GM23338 (cell line): ENCODE data around the gene ARHGEF28. TPM values are rescaled to one million over a fixed set of nuclear protein-coding genes. Genes with fewer than 3 reads are reported as not detected.

Source experiments
- ATAC-seq: fragments of 200-7000 bp; cut with Tn5 transposase; 3 replicates; pipeline ENCODE4 v1.9.1; 2020
- DNase-seq: peaks from one replicate; pipeline ENCODE4 v3.0.0-alpha.2; 2015; ENCODE audit warnings: low spot score
- H2AFZ ChIP-seq: fragments of 200-600 bp; sonication (generic); 2 replicates; pipeline ENCODE4 v1.8.0; 2016; ENCODE audit warnings: antibody characterized with exemption, mild to moderate bottlenecking, moderate library complexity
- H3F3A ChIP-seq: fragments of 200-600 bp; sonication (generic); replicated peaks from 2 replicates; pipeline ENCODE4 v1.8.0; 2017; ENCODE audit warnings: antibody characterized with exemption, mixed run types, low read depth
- H3K27ac ChIP-seq: fragments of 200-600 bp; sonication (generic); 2 replicates; pipeline ENCODE4 v1.6.1; 2016; ENCODE audit warnings: low read depth
- H3K27me3 ChIP-seq: fragments of 200-600 bp; sonication (generic); 2 replicates; pipeline ENCODE4 v1.8.0; 2016; ENCODE audit warnings: mild to moderate bottlenecking, mixed run types, moderate library complexity; ENCODE audit not compliant: insufficient read depth
- H3K36me3 ChIP-seq: fragments of 200-600 bp; sonication (generic); 2 replicates; pipeline ENCODE4 v1.8.0; 2016; ENCODE audit warnings: mild to moderate bottlenecking; ENCODE audit not compliant: insufficient read depth
- H3K4me1 ChIP-seq: fragments of 200-600 bp; sonication (generic); 2 replicates; pipeline ENCODE4 v1.8.0; 2016; ENCODE audit warnings: mild to moderate bottlenecking, moderate library complexity; ENCODE audit not compliant: insufficient read depth
- H3K4me2 ChIP-seq: fragments of 200-600 bp; sonication (generic); 2 replicates; pipeline ENCODE4 v1.7.1; 2017; ENCODE audit warnings: mixed run types
- H3K4me3 ChIP-seq: fragments of 200-600 bp; sonication (generic); 2 replicates; pipeline ENCODE4 v1.6.1; 2016; ENCODE audit warnings: mixed run types
- H3K79me2 ChIP-seq: fragments of 200-600 bp; sonication (generic); replicated peaks from 2 replicates; pipeline ENCODE4 v1.8.0; 2017; ENCODE audit warnings: mild to moderate bottlenecking; ENCODE audit not compliant: insufficient read depth
- H3K9me2 ChIP-seq: fragments of 200-600 bp; sonication (generic); 2 replicates; pipeline ENCODE4 v1.8.0; 2017; ENCODE audit not compliant: insufficient read depth
- H4K20me1 ChIP-seq: fragments of 200-600 bp; sonication (generic); replicated peaks from 2 replicates; pipeline ENCODE4 v1.8.0; 2017; ENCODE audit warnings: mild to moderate bottlenecking; ENCODE audit not compliant: insufficient read depth
- H3K27ac Mint-ChIP-seq: 2 replicates; pipeline ENCODE4 v1.8.0; 2020; ENCODE audit warnings: inconsistent platforms, mild to moderate bottlenecking, moderate library complexity, mixed read lengths
- H3K27me3 Mint-ChIP-seq: 3 replicates; pipeline ENCODE4 v1.8.0; 2022; ENCODE audit warnings: low read depth, mild to moderate bottlenecking, moderate library complexity, mixed read lengths, inconsistent platforms; ENCODE audit not compliant: insufficient read depth, poor library complexity
- H3K36me3 Mint-ChIP-seq: 3 replicates; pipeline ENCODE4 v1.8.0; 2021; ENCODE audit warnings: low read depth, mild to moderate bottlenecking, inconsistent platforms, moderate library complexity, mixed read lengths
- H3K4me1 Mint-ChIP-seq: 3 replicates; pipeline ENCODE4 v1.8.0; 2020; ENCODE audit warnings: mild to moderate bottlenecking, inconsistent platforms, mixed read lengths
- H3K4me3 Mint-ChIP-seq: 3 replicates; pipeline ENCODE4 v1.8.0; 2021; ENCODE audit warnings: moderate library complexity, mild to moderate bottlenecking, inconsistent platforms, mixed read lengths
- H3K9me3 Mint-ChIP-seq: 3 replicates; pipeline ENCODE4 v1.8.0; 2020; ENCODE audit warnings: moderate library complexity, mild to moderate bottlenecking, inconsistent platforms, mixed read lengths
- CREB1 ChIP-seq: fragments of 250-450 bp; sonication (Bioruptor Pico); IDR thresholded peaks from 2 replicates; pipeline ENCODE4 v1.5.0; 2020; ENCODE audit warnings: low read depth, mild to moderate bottlenecking, moderate library complexity
- EZH2 ChIP-seq: fragments of 200-600 bp; sonication (generic); IDR thresholded peaks from one replicate; pipeline ENCODE4 v1.8.0; 2017; ENCODE audit warnings: antibody characterized with exemption, mild to moderate bottlenecking, low read depth; ENCODE audit not compliant: unreplicated experiment
- EZH2phosphoT487 ChIP-seq: fragments of 200-600 bp; sonication (generic); IDR thresholded peaks from one replicate; pipeline ENCODE4 v1.8.1; 2018; ENCODE audit warnings: antibody characterized with exemption; ENCODE audit not compliant: unreplicated experiment
- JUNB ChIP-seq: IDR thresholded peaks from one replicate; pipeline ENCODE4 v1.6.1; 2016; ENCODE audit warnings: antibody characterized with exemption; ENCODE audit not compliant: unreplicated experiment
- NANOG ChIP-seq: IDR thresholded peaks from 2 replicates; pipeline ENCODE4 v1.6.1; 2016; ENCODE audit warnings: antibody characterized with exemption, borderline replicate concordance
- POLR2AphosphoS5 ChIP-seq: IDR thresholded peaks from 2 replicates; pipeline ENCODE4 v1.6.1; 2016; ENCODE audit warnings: antibody characterized with exemption, low read depth
- STAT1 ChIP-seq: IDR thresholded peaks from one replicate; pipeline ENCODE4 v1.6.1; 2016; ENCODE audit warnings: antibody characterized with exemption; ENCODE audit not compliant: unreplicated experiment
- ZNF114 ChIP-seq: fragments of 250-450 bp; sonication (Bioruptor Pico); IDR thresholded peaks from 2 replicates; pipeline ENCODE4 v1.5.0; 2020; ENCODE audit warnings: mild to moderate bottlenecking, moderate library complexity
- ZNF331 ChIP-seq: fragments of 250-450 bp; sonication (Bioruptor Pico); IDR thresholded peaks from 2 replicates; pipeline ENCODE4 v1.5.0; 2020; ENCODE audit warnings: low read depth, mild to moderate bottlenecking, moderate library complexity
- polyA plus RNA-seq: library from polyadenylated mRNA; unstranded; fragments of >200 nt; fragmentation: Nextera tagmentation; extraction: Ambion mirVana; gene quantifications from 2 replicates; pipeline ENCODE4 v1.2.1, GENCODE V29; 2016
- total RNA-seq: library from RNA; depleted of rRNA; stranded (reverse); fragments of >200 nt; shearing (Covaris generic); gene quantifications from 2 replicates; pipeline ENCODE4 v1.2.3, GENCODE V29; 2014
- TF ChIP-seq, protein P1 (sequence below): IDR thresholded peaks from one replicate; pipeline ENCODE4 v1.6.1; 2018; ENCODE audit warnings: antibody characterized with exemption; ENCODE audit not compliant: unreplicated experiment
- TF ChIP-seq, protein P2 (sequence below): IDR thresholded peaks from 2 replicates; pipeline ENCODE4 v1.6.1; 2016; ENCODE audit warnings: antibody characterized with exemption

The ARHGEF28 gene
- total and polyA plus RNA-seq, 2 experiments from 2014 or later: 0.39 to 1.0 TPM

DNA sequence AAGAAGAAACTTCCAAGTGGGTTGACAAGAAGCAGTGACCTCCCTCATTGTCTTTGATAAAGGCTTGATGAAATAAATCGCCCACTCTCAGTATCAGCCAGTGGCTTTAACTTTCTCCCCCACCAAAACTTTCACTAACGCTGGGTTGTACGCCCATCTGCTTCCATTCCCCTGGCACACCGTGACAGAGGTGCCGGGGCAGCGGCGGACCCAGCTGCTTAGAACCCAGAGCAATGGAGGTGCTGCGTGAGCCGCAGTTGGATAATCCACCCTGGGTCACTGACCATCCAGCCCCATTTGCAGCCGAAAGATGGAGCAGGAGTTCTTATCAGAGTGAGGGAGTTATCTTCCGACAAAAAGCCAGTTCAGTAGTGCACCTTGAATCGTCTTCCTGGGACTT is 270.7 kb downstream of the ARHGEF28 start:
- ATAC-seq (no peak), DNase-seq (no peak)
- Histone ChIP-seq H3K4me3 (no peak overlapping the region), H3K4me2 (no peak overlapping the region), H3F3A (no peaks in the 10 kb centered on the region), H3K79me2 (no peaks in the 10 kb centered on the region), H3K27ac (no peak overlapping the region), H3K4me1 (no peaks in the 10 kb centered on the region), H4K20me1 (no peaks in the 10 kb centered on the region), H2AFZ (no peak overlapping the region), H3K36me3 (no peaks in the 10 kb centered on the region), H3K27me3 (no peaks in the 10 kb centered on the region), H3K9me2 (no peaks in the 10 kb centered on the region)
- Mint-ChIP-seq H3K27me3 (peaks cover 4% of the 10 kb centered on the region), H3K4me3 (no peak overlapping the region), H3K4me1 (peaks cover 3% of the 10 kb centered on the region; the same call in 1 of the 3 replicates), H3K9me3 (no peaks in the 10 kb centered on the region), H3K27ac (no peak overlapping the region), H3K36me3 (no peaks in the 10 kb centered on the region)
- TF ChIP-seq JUNB: no peak
- no peak for TF ChIP-seq EZH2
- TF ChIP-seq, protein P1, sequence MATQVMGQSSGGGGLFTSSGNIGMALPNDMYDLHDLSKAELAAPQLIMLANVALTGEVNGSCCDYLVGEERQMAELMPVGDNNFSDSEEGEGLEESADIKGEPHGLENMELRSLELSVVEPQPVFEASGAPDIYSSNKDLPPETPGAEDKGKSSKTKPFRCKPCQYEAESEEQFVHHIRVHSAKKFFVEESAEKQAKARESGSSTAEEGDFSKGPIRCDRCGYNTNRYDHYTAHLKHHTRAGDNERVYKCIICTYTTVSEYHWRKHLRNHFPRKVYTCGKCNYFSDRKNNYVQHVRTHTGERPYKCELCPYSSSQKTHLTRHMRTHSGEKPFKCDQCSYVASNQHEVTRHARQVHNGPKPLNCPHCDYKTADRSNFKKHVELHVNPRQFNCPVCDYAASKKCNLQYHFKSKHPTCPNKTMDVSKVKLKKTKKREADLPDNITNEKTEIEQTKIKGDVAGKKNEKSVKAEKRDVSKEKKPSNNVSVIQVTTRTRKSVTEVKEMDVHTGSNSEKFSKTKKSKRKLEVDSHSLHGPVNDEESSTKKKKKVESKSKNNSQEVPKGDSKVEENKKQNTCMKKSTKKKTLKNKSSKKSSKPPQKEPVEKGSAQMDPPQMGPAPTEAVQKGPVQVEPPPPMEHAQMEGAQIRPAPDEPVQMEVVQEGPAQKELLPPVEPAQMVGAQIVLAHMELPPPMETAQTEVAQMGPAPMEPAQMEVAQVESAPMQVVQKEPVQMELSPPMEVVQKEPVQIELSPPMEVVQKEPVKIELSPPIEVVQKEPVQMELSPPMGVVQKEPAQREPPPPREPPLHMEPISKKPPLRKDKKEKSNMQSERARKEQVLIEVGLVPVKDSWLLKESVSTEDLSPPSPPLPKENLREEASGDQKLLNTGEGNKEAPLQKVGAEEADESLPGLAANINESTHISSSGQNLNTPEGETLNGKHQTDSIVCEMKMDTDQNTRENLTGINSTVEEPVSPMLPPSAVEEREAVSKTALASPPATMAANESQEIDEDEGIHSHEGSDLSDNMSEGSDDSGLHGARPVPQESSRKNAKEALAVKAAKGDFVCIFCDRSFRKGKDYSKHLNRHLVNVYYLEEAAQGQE: no peak

DNA sequence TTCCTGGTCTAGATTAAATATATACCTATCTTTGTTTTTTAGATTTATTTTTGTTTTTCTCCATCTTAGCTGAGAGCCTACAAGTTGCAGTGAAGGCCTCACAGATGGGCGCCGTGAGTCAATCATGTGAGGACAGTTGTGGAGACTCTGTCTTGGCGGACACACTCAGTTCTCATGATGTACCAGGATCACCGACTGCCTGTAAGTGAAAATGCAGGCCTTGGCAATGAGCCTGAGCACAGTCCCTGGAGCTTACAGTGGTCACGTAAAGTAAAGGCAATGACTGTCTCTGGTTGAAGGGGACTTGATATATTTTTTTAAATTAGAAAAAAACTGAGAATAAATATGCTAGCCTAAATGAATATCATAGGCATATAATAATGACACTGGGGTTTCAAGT is 271.9 kb downstream of the ARHGEF28 start:
- H3K4me1 Mint-ChIP-seq: peaks cover 3% of the 10 kb centered on the region; the same call in 1 of the 3 replicates
- no peaks in the 10 kb centered on the region for H3K9me3 Mint-ChIP-seq

DNA sequence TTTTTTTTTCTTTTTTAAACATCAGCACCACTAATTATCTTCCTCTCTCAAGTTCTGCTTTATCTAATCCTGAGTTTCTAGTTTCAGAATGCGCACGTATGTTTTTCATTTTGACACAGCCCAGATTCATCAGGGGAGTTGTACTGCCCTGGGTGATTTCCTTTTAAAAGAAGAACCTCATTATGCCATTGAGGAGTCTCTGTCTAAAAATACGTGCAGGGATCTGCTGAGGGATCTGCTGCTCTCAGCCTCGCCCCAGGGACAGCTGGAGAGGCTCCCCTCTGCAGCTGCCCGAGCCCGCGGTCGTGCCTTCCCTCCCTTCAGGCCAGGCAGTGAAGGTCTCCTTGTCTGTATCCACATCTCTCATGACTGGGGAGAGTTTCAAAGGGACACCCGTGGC is 273.1 kb downstream of the ARHGEF28 start:
- H3K9me2 ChIP-seq: no peaks in the 10 kb centered on the region
- Mint-ChIP-seq H3K27ac (no peak overlapping the region), H3K4me1 (peaks cover 3% of the 10 kb centered on the region; the same call in 1 of the 3 replicates), H3K4me3 (no peak overlapping the region), H3K27me3 (peaks cover 4% of the 10 kb centered on the region), H3K9me3 (no peaks in the 10 kb centered on the region), H3K36me3 (no peaks in the 10 kb centered on the region)
- DNase-seq (no peak), ATAC-seq (no peak)
- no peak overlapping the region for H3K4me2 ChIP-seq
- no peaks in the 10 kb centered on the region for H3K27me3 ChIP-seq
- H2AFZ ChIP-seq: no peak overlapping the region
- H3F3A ChIP-seq: no peaks in the 10 kb centered on the region
- no peaks in the 10 kb centered on the region for H3K79me2 ChIP-seq
- no peaks in the 10 kb centered on the region for H3K36me3 ChIP-seq
- no peak overlapping the region for H3K27ac ChIP-seq
- H3K4me3 ChIP-seq: no peak overlapping the region
- no peaks in the 10 kb centered on the region for H4K20me1 ChIP-seq
- H3K4me1 ChIP-seq: no peaks in the 10 kb centered on the region
- TF ChIP-seq NANOG (no peak), STAT1 (no peak), ZNF114 (CRISPR knock-in tag) (no peak), CREB1 (no peak), POLR2AphosphoS5 (no peak), EZH2phosphoT487 (no peak), EZH2 (no peak), ZNF331 (CRISPR knock-in tag) (no peak)
- TF ChIP-seq, protein P2, sequence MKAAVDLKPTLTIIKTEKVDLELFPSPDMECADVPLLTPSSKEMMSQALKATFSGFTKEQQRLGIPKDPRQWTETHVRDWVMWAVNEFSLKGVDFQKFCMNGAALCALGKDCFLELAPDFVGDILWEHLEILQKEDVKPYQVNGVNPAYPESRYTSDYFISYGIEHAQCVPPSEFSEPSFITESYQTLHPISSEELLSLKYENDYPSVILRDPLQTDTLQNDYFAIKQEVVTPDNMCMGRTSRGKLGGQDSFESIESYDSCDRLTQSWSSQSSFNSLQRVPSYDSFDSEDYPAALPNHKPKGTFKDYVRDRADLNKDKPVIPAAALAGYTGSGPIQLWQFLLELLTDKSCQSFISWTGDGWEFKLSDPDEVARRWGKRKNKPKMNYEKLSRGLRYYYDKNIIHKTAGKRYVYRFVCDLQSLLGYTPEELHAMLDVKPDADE: no peak
- TF ChIP-seq, protein P1: no peak

More for the DNA sequence above, 271.9 kb downstream of the ARHGEF28 start:
- DNase-seq: no peak
- H3K27ac ChIP-seq: no peak overlapping the region
- TF ChIP-seq STAT1 (no peak), EZH2 (no peak), EZH2phosphoT487 (no peak)
- H3K27me3 ChIP-seq: no peaks in the 10 kb centered on the region
- no peaks in the 10 kb centered on the region for H3K9me2 ChIP-seq
- no peak for ATAC-seq
- H3K4me2 ChIP-seq: no peak overlapping the region
- no peaks in the 10 kb centered on the region for H3F3A ChIP-seq
- no peaks in the 10 kb centered on the region for H3K36me3 ChIP-seq
- H3K4me1 ChIP-seq: no peaks in the 10 kb centered on the region
- no peak overlapping the region for H2AFZ ChIP-seq
- no peaks in the 10 kb centered on the region for H4K20me1 ChIP-seq
- Mint-ChIP-seq H3K27me3 (peaks cover 4% of the 10 kb centered on the region), H3K36me3 (no peaks in the 10 kb centered on the region), H3K27ac (no peak overlapping the region), H3K4me3 (no peak overlapping the region)
- no peaks in the 10 kb centered on the region for H3K79me2 ChIP-seq
- H3K4me3 ChIP-seq: no peak overlapping the region
